ENCODE data around the gene EXPH5. TPM values are rescaled to one million over a fixed set of nuclear protein-coding genes. Genes with fewer than 3 reads are reported as not detected.
A peak's percentile ranks its signal among the peaks of the same experiment; 100 is the strongest.
"Not testable (repeated sequence)": the region's sequence is repeated elsewhere in the genome, so short reads cannot be mapped to it uniquely, and the experiment has no call there.

Gene EXPH5
- total RNA-seq, 1 donor from 2014 or later, result 32.8 TPM

GRCh38 chr11:108587109-108587508, 6.5 kb downstream of the EXPH5 start:
- TF ChIP-seq CTCF (IDR thresholded peaks at IDR 0.05; ENCODE audit: unreplicated experiment), result no peak
- Mint-ChIP-seq H3K4me1 (ENCODE audit: low read depth) (peaks cover 33% of the 10 kb centered on the region), H3K27ac (peak overlapping the region; percentile 4), H3K36me3 (ENCODE audit: insufficient read depth) (peaks cover 14% of the 10 kb centered on the region), H3K9me3 (ENCODE audit: low read depth) (no peaks in the 10 kb centered on the region), H3K27me3 (no peaks in the 10 kb centered on the region), H3K4me3 (ENCODE audit: low read depth) (no peak overlapping the region)
- no peak for DNase-seq (ENCODE audit: low spot score, unreplicated experiment)

- TF ChIP-seq CTCF (IDR thresholded peaks at IDR 0.05; ENCODE audit: unreplicated experiment), result no peak
- H3K36me3 Mint-ChIP-seq (ENCODE audit: insufficient read depth), result peaks cover 14% of the 10 kb centered on the region
- no peak for DNase-seq (ENCODE audit: low spot score, unreplicated experiment)
- no peaks in the 10 kb centered on the region for H3K27me3 Mint-ChIP-seq
- H3K4me3 Mint-ChIP-seq (ENCODE audit: low read depth), result no peak overlapping the region
- H3K27ac Mint-ChIP-seq, result no peak overlapping the region
- H3K4me1 Mint-ChIP-seq (ENCODE audit: low read depth), result peaks cover 28% of the 10 kb centered on the region
- no peaks in the 10 kb centered on the region for H3K9me3 Mint-ChIP-seq (ENCODE audit: low read depth)
Observed at GRCh38 chr11:108586600-108586999, 7.0 kb downstream of the EXPH5 start.

GRCh38 chr11:108586185-108586584, 7.4 kb downstream of the EXPH5 start:
- DNase-seq (ENCODE audit: low spot score, unreplicated experiment); H3K4me3 Mint-ChIP-seq (ENCODE audit: low read depth); H3K27ac Mint-ChIP-seq; H3K27me3 Mint-ChIP-seq; H3K9me3 Mint-ChIP-seq (ENCODE audit: low read depth): not testable (repeated sequence)
- H3K36me3 Mint-ChIP-seq (ENCODE audit: insufficient read depth), result peaks cover 14% of the 10 kb centered on the region
- H3K4me1 Mint-ChIP-seq (ENCODE audit: low read depth), result peaks cover 26% of the 10 kb centered on the region

GRCh38 chr11:108584973-108585372, 8.6 kb downstream of the EXPH5 start:
- H3K27me3 Mint-ChIP-seq, result no peaks in the 10 kb centered on the region
- H3K4me3 Mint-ChIP-seq (ENCODE audit: low read depth), result no peak overlapping the region
- H3K4me1 Mint-ChIP-seq (ENCODE audit: low read depth), result peaks cover 22% of the 10 kb centered on the region
- H3K36me3 Mint-ChIP-seq (ENCODE audit: insufficient read depth), result peaks cover 23% of the 10 kb centered on the region
- no peak for DNase-seq (ENCODE audit: low spot score, unreplicated experiment)
- peaks cover 7% of the 10 kb centered on the region for H3K9me3 Mint-ChIP-seq (ENCODE audit: low read depth)
- TF ChIP-seq CTCF (IDR thresholded peaks at IDR 0.05; ENCODE audit: unreplicated experiment), result no peak
- H3K27ac Mint-ChIP-seq, result no peak overlapping the region

- peaks cover 38% of the 10 kb centered on the region for H3K9me3 Mint-ChIP-seq (ENCODE audit: low read depth)
- H3K4me3 Mint-ChIP-seq (ENCODE audit: low read depth), result no peak overlapping the region
- TF ChIP-seq CTCF (IDR thresholded peaks at IDR 0.05; ENCODE audit: unreplicated experiment), result no peak
- H3K27me3 Mint-ChIP-seq, result no peaks in the 10 kb centered on the region
- H3K4me1 Mint-ChIP-seq (ENCODE audit: low read depth), result no peaks in the 10 kb centered on the region
- no peak for DNase-seq (ENCODE audit: low spot score, unreplicated experiment)
- peaks cover 47% of the 10 kb centered on the region for H3K36me3 Mint-ChIP-seq (ENCODE audit: insufficient read depth)
- no peak overlapping the region for H3K27ac Mint-ChIP-seq
Observed at GRCh38 chr11:108580645-108581044, 12.9 kb downstream of the EXPH5 start.

GRCh38 chr11:108580043-108580442, 13.5 kb downstream of the EXPH5 start:
- Mint-ChIP-seq H3K4me1 (ENCODE audit: low read depth) (no peaks in the 10 kb centered on the region), H3K4me3 (ENCODE audit: low read depth) (no peak overlapping the region), H3K27ac (no peak overlapping the region), H3K36me3 (ENCODE audit: insufficient read depth) (peaks cover 52% of the 10 kb centered on the region), H3K9me3 (ENCODE audit: low read depth) (peaks cover 38% of the 10 kb centered on the region), H3K27me3 (no peaks in the 10 kb centered on the region)
- no peak for DNase-seq (ENCODE audit: low spot score, unreplicated experiment)
- TF ChIP-seq CTCF (IDR thresholded peaks at IDR 0.05; ENCODE audit: unreplicated experiment), result no peak
